Stimulated activated naive B cell treated with anti-CD40 and anti-IgM and Interleukin-4, amounts not matched to agents 10 μg/mL and 1 μg/mL and 100 μg/mL, for 72 hours (primary cell): ENCODE measurements around the gene LGALS9B.
"Not testable (repeated sequence)": the region's sequence is repeated elsewhere in the genome, so short reads cannot be mapped to it uniquely, and the experiment has no call there.

ENCODE experiments used
- ATAC-seq, 2 donors: fragments of 150-1000 bp; cut with Tn5 transposase; replicated peaks; 2 replicates each; pipeline ENCODE4 v1.10.0; 2021; ENCODE audit warnings: moderate library complexity in 1 of 2
- DNase-seq: peaks from one replicate; pipeline ENCODE4 v3.0.0; 2021
- H3K27ac Mint-ChIP-seq: one replicate; pipeline ENCODE4 v1.8.0; 2022; ENCODE audit warnings: mild to moderate bottlenecking, mixed read lengths
- H3K27me3 Mint-ChIP-seq, 2 donors: one replicate each; pipeline ENCODE4 v1.8.0; 2022; ENCODE audit warnings: mixed read lengths in 2 of 2
- H3K36me3 Mint-ChIP-seq, 2 donors: one replicate each; pipeline ENCODE4 v1.8.0; 2022; ENCODE audit warnings: mixed read lengths in 2 of 2, mild to moderate bottlenecking in 1 of 2
- H3K4me1 Mint-ChIP-seq, 2 donors: one replicate each; pipeline ENCODE4 v1.8.0; 2022; ENCODE audit warnings: mixed read lengths in 2 of 2, mild to moderate bottlenecking in 1 of 2
- H3K4me3 Mint-ChIP-seq, 2 donors: one replicate each; pipeline ENCODE4 v1.8.0; 2022; ENCODE audit warnings: mild to moderate bottlenecking in 2 of 2, mixed read lengths in 2 of 2, moderate library complexity in 1 of 2
- H3K9me3 Mint-ChIP-seq, 2 donors: one replicate each; pipeline ENCODE4 v1.8.0; 2022; ENCODE audit warnings: mixed read lengths in 2 of 2, mild to moderate bottlenecking in 1 of 2

The LGALS9B gene

DNA sequence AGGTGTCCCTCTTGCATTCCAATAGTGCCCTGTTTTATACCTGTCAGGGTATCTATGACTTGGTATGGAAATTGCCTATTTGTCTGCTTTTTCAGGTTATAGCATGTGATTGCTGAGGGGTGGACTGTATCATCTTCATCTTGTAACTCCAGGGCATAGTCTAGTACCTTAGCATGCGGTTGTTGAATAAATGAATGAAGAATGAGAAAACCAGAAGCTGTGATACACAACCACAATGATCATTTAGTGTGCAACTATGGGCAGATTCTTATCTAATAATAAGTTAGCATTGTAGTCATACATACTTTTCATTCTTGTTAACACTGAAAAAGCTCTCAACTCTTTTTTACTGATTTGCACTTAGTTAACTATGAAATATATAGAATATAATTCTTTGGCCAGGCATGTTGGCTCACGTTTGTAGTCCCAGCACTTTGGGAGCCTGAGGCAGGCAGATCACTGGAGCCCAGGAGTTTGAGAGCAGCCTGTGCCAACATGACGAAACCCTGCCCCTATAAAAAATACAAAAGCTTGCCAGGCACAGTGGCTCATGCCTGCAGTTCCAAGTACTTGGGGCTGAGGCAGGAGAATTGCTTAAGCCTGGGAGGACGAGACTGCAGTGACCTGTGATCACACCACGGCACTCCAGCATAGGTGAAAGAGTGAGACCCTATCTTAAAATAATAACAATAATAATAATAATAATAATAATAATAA lies 65.9 kb downstream of the LGALS9B start:
- not testable (repeated sequence) for H3K4me3 Mint-ChIP-seq, H3K36me3 Mint-ChIP-seq, H3K4me1 Mint-ChIP-seq, DNase-seq, H3K27me3 Mint-ChIP-seq, H3K9me3 Mint-ChIP-seq, ATAC-seq, H3K27ac Mint-ChIP-seq

DNA sequence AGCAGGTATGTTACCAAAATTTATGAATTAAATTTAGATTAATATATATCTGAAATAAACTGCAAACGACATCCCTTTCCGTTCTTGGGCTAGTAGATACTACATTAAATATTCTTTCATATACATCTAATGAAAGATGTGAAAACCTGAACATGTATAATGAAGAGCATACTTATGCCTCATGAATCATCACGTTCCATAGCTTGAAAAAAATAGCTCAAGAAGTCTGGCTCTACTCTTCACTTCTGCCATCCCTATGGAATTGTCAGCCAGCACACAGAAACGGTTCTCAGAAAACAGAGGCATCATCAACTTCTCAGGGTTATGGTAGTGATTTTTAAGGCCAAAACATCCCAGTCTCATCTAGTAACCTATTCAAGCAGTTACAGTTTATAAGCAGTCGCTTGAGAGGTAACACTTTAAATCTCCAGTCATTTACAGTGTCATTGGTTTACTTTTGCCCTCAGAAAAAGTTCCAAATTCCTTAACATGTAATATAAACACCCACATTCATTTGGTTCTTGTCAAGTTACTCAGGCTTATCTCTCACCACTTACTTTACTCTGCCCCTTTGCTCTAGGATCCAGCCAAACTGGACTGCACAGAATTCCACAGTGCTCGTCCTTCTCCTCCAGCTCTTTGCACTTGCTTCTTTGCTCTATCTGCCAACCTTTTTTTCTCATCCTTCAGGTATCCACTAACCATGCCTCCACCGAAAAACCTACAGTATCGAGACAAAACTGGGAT lies 66.6 kb downstream of the LGALS9B start:
- not testable (repeated sequence) for ATAC-seq, H3K36me3 Mint-ChIP-seq, H3K9me3 Mint-ChIP-seq, H3K4me3 Mint-ChIP-seq, H3K27me3 Mint-ChIP-seq, H3K27ac Mint-ChIP-seq, H3K4me1 Mint-ChIP-seq, DNase-seq
